HCT116 (cell line): Measurements from ENCODE around the gene TAF4. TPM values are rescaled to one million over a fixed set of nuclear protein-coding genes. Genes with fewer than 3 reads are reported as not detected.

Experiments
- ATAC-seq: fragments of 200-7000 bp; cut with Tn5 transposase; 2 replicates; pipeline ENCODE4 v1.9.1; 2020; ENCODE audit warnings: mild to moderate bottlenecking, moderate library complexity
- BruUV-seq: library from RNA; stranded (reverse); fragments of 400-500 nt; replicated peaks from 2 replicates; lab custom pipeline; 2021; lab: Mats Ljungman, UMichigan
- CTCF ChIA-PET: fragments of 300-600 bp; sonication (Branson Sonifier 250); formaldehyde crosslinking; loops from one replicate; lab custom pipeline; 2021; ENCODE audit warnings: antibody characterized with exemption; lab: Charles Lee
- POLR2A ChIA-PET: fragments of 300-600, 350-600 bp; sonication (Branson Sonifier 250); formaldehyde crosslinking; loops from one replicate; lab custom pipeline; 2021; ENCODE audit warnings: antibody characterized with exemption; lab: Charles Lee
- RAD21 ChIA-PET, 2 experiments: fragments of 300-600 bp; sonication (Branson Sonifier 250); formaldehyde crosslinking; loops; one replicate each; lab custom pipeline; 2023; ENCODE audit warnings: low total read pairs in 2 of 2; ENCODE audit not compliant: uncharacterized antibody in 2 of 2, unreplicated experiment in 2 of 2, low non-redundant PET in 1 of 2; lab: Charles Lee
- DNase-seq: peaks from one replicate; pipeline ENCODE4 v3.0.0-alpha.2; 2010; ENCODE audit warnings: low read depth, low spot score
- H2AFZ ChIP-seq: fragments of 200-600 bp; shearing (Covaris generic), sonication (generic); 2 replicates; pipeline ENCODE4 v1.6.1; 2017; ENCODE audit warnings: low read depth, mixed run types, mixed read lengths, antibody characterized with exemption, low read length; ENCODE audit not compliant: poor library complexity, severe bottlenecking
- H3K27ac ChIP-seq: 2 replicates; pipeline ENCODE4 v1.5.1; 2012; ENCODE audit warnings: low read depth, low read length
- H3K27me3 ChIP-seq: fragments of 200-600 bp; sonication (generic); 2 replicates; pipeline ENCODE4 v1.6.1; 2016; ENCODE audit warnings: mixed run types, low read length, mixed read lengths; ENCODE audit not compliant: insufficient read depth
- H3K36me3 ChIP-seq, 2 experiments: fragments of 200-500 bp in 1 of 2; fragments of 200-600 bp in 1 of 2; sonication (Bioruptor generic) in 1 of 2; sonication (generic) in 1 of 2; 2 replicates each; pipeline versions ENCODE4 v1.5.1 to v1.6.1; 2014 to 2016; ENCODE audit warnings: low read length in 2 of 2, inconsistent platforms in 1 of 2, mixed read lengths in 1 of 2, mixed run types in 1 of 2; ENCODE audit not compliant: insufficient read depth in 2 of 2, control insufficient read depth in 1 of 2
- H3K4me1 ChIP-seq, 2 experiments: fragments of 200-600 bp in 1 of 2; sonication (generic) in 1 of 2; 2 replicates each; pipeline versions ENCODE4 v1.5.1 to v1.6.1; 2012 to 2017; ENCODE audit warnings: low read length in 2 of 2, inconsistent platforms in 1 of 2, mild to moderate bottlenecking in 1 of 2, mixed read lengths in 1 of 2, mixed run types in 1 of 2, moderate library complexity in 1 of 2; ENCODE audit not compliant: insufficient read depth in 2 of 2, control insufficient read depth in 1 of 2
- H3K4me2 ChIP-seq: fragments of 200-600 bp; sonication (generic); 2 replicates; pipeline ENCODE4 v1.6.1; 2017; ENCODE audit warnings: mixed run types, low read length, mixed read lengths
- H3K4me3 ChIP-seq, 2 experiments: fragments of 200-600 bp in 1 of 2; sonication (generic) in 1 of 2; replicated peaks in 1 of 2; 2 replicates each; pipeline ENCODE4 v1.5.1; 2011 to 2016; ENCODE audit warnings: low read length in 2 of 2, control low read depth in 1 of 2, low read depth in 1 of 2, mild to moderate bottlenecking in 1 of 2, mixed read lengths in 1 of 2, mixed run types in 1 of 2
- H3K79me2 ChIP-seq: fragments of 200-600 bp; sonication (generic); 2 replicates; pipeline ENCODE4 v1.6.1; 2017; ENCODE audit warnings: mild to moderate bottlenecking, mixed run types, low read length, moderate library complexity, mixed read lengths; ENCODE audit not compliant: insufficient read depth
- H3K9ac ChIP-seq: fragments of 200-600 bp; sonication (generic); 2 replicates; pipeline ENCODE4 v1.6.1; 2016; ENCODE audit warnings: low read length, mixed read lengths
- H3K9me2 ChIP-seq: fragments of 200-600 bp; sonication (generic), shearing (Covaris generic); 2 replicates; pipeline ENCODE4 v1.6.1; 2017; ENCODE audit warnings: mixed run types, mild to moderate bottlenecking, moderate library complexity; ENCODE audit not compliant: insufficient read depth
- H3K9me3 ChIP-seq, 2 experiments: fragments of 200-500 bp in 1 of 2; fragments of 200-600 bp in 1 of 2; sonication (Bioruptor generic) in 1 of 2; sonication (generic) in 1 of 2; 2 replicates each; pipeline ENCODE4 v1.6.1; 2014 to 2017; ENCODE audit warnings: low read length in 2 of 2, mixed read lengths in 2 of 2, inconsistent platforms in 1 of 2, low read depth in 1 of 2, mild to moderate bottlenecking in 1 of 2, mixed run types in 1 of 2, moderate library complexity in 1 of 2; ENCODE audit not compliant: control insufficient read depth in 1 of 2, insufficient read depth in 1 of 2
- H4K20me1 ChIP-seq: fragments of 200-600 bp; sonication (generic), shearing (Covaris generic); 2 replicates; pipeline ENCODE4 v1.6.1; 2017; ENCODE audit warnings: mixed run types, mild to moderate bottlenecking, moderate library complexity; ENCODE audit not compliant: insufficient read depth
- ATF3 ChIP-seq: IDR thresholded peaks from 2 replicates; pipeline ENCODE4 v1.6.1; 2012
- CEBPB ChIP-seq: IDR thresholded peaks from 2 replicates; pipeline ENCODE4 v1.6.1; 2012; ENCODE audit warnings: low read depth
- CTCF ChIP-seq, 3 experiments: fragments of 200-600 bp in 1 of 3; sonication (generic) in 1 of 3; IDR thresholded peaks in 2 of 3; conservative IDR thresholded peaks in 1 of 3; 2 replicates each; pipeline ENCODE4 v1.5.1; 2012 to 2017; ENCODE audit warnings: low read depth in 2 of 3, low read length in 2 of 3, antibody characterized with exemption in 1 of 3, borderline replicate concordance in 1 of 3, control low read depth in 1 of 3, mild to moderate bottlenecking in 1 of 3, mixed read lengths in 1 of 3, mixed run types in 1 of 3, moderate library complexity in 1 of 3; ENCODE audit not compliant: insufficient read depth in 1 of 3
- ELF1 ChIP-seq: IDR thresholded peaks from 2 replicates; pipeline ENCODE4 v1.6.1; 2012; ENCODE audit warnings: low read depth, borderline replicate concordance
- EZH2 ChIP-seq: fragments of 200-600 bp; sonication (generic); IDR thresholded peaks from 2 replicates; pipeline ENCODE4 v1.6.1; 2017; ENCODE audit warnings: antibody characterized with exemption, mixed run types
- FOSL1 ChIP-seq: IDR thresholded peaks from 2 replicates; pipeline ENCODE4 v1.6.1; 2012; ENCODE audit warnings: low read depth
- JUND ChIP-seq: IDR thresholded peaks from 2 replicates; pipeline ENCODE4 v1.6.1; 2012
- POLR2A ChIP-seq: IDR thresholded peaks from 2 replicates; pipeline ENCODE4 v1.7.0; 2011; ENCODE audit warnings: borderline replicate concordance; ENCODE audit not compliant: insufficient read depth, insufficient read length; ENCODE audit errors: extremely low read depth
- POLR2AphosphoS5 ChIP-seq: IDR thresholded peaks from 2 replicates; pipeline ENCODE4 v1.6.1; 2011; ENCODE audit warnings: mild to moderate bottlenecking, low read depth, low read length, moderate library complexity
- SIN3A ChIP-seq: IDR thresholded peaks from 2 replicates; pipeline ENCODE4 v1.6.1; 2012; ENCODE audit warnings: low read depth
- SP1 ChIP-seq: IDR thresholded peaks from 2 replicates; pipeline ENCODE4 v1.6.1; 2012; ENCODE audit warnings: low read depth
- TCF7L2 ChIP-seq: IDR thresholded peaks from 2 replicates; pipeline ENCODE4 v1.7.0; 2011; ENCODE audit warnings: borderline replicate concordance, inconsistent platforms; ENCODE audit not compliant: insufficient read depth, insufficient read length; ENCODE audit errors: extremely low read depth
- YY1 ChIP-seq: IDR thresholded peaks from 2 replicates; pipeline ENCODE4 v1.6.1; 2011; ENCODE audit warnings: low read length, low read depth, moderate library complexity, mild to moderate bottlenecking; ENCODE audit not compliant: insufficient replicate concordance; ENCODE audit errors: extremely low read depth
- ZFX ChIP-seq: fragments of 450-650 bp; IDR thresholded peaks from 2 replicates; pipeline ENCODE4 v1.6.1; 2017
- intact Hi-C: fragments of 100-400 bp; cut with micrococcal nuclease; formaldehyde crosslinking; loops from 2 replicates; pipeline ENCODE4 v1.10.0; 2022
- total RNA-seq: library from RNA; stranded (reverse); gene quantifications from one replicate; pipeline ENCODE4 v1.2.1, GENCODE V29; 2021; ENCODE audit not compliant: unreplicated experiment
- TF ChIP-seq, protein P1 (sequence below): IDR thresholded peaks from 2 replicates; pipeline ENCODE4 v1.6.1; 2012
- TF ChIP-seq, protein P2 (sequence below): IDR thresholded peaks from 2 replicates; pipeline ENCODE4 v1.6.1; 2011; ENCODE audit warnings: mild to moderate bottlenecking, low read length, moderate library complexity; ENCODE audit not compliant: insufficient replicate concordance; ENCODE audit errors: extremely low read depth

TAF4 gene
- total RNA-seq, 1 experiment from 2014 or later = 26.8 TPM

DNA sequence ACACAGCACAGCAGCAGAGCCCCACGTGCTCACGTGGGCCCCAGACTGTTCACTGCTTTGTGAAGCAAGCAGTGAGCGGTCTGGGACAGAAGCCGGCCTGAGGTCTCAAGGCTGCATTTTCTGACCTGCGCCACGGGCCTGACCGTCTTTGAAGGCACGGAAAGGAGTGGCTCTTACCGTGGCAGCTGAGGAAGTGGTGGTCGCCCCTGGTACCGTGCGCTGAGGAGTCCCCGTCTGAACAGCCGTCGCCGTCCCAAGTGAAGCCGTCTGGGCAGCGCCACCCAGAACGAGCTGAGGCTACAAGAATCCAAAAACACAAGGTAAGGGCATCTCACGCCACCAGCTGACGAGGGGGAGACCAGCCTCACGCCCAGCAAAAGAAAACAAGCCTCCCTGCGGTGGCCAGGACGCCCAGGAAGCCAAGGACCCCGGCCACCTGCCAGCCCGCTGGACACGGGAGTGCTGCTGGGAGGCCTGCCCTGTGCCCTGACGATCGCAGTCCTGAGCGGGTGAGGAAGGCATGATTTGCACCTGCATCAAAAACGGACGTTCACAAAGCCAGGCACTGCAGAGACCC, 55.7 kb downstream of the TAF4 start:
- CTCF ChIA-PET = interaction anchor here (1.4 to 1.8 kb wide), 2 partner anchors 9 to 111 kb away, joined by 3 to 8 read pairs; no protein-coding TSS in a partner anchor
- BruUV-seq = no TSS peak
- no peak overlapping the region for H3K27ac ChIP-seq
- ATAC-seq (no peak), DNase-seq (no peak)
- H3K79me2 ChIP-seq = peaks cover 6% of the 10 kb centered on the region; the same call in 1 of the 2 replicates
- no peaks in the 10 kb centered on the region for H3K9me3 ChIP-seq
- no peak overlapping the region for H3K4me3 ChIP-seq
- H2AFZ ChIP-seq = no peak overlapping the region
- POLR2A ChIA-PET = no interaction called here
- no peak overlapping the region for H3K9ac ChIP-seq
- TF ChIP-seq ELF1 = no peak
- no peak for TF ChIP-seq POLR2AphosphoS5
- no peak for TF ChIP-seq SIN3A
- TF ChIP-seq TCF7L2 = no peak
- TF ChIP-seq, protein P1, sequence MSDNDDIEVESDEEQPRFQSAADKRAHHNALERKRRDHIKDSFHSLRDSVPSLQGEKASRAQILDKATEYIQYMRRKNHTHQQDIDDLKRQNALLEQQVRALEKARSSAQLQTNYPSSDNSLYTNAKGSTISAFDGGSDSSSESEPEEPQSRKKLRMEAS = no peak
- TF ChIP-seq CEBPB = no peak
- TF ChIP-seq, all 23 proteins: peak for 0
- H3K4me1 ChIP-seq = no peaks in the 10 kb centered on the region
- no peaks in the 10 kb centered on the region for H3K27me3 ChIP-seq
- intact Hi-C loops = loop anchor here (5.0 kb wide), 1 partner anchor 372 kb away; no protein-coding TSS in a partner anchor
- peaks cover 30 to 31% of the 10 kb centered on the region in 2 experiments; a peak in 3 of 4 replicates for H3K36me3 ChIP-seq
- RAD21 ChIA-PET = no interaction called here
- no peaks in the 10 kb centered on the region for H4K20me1 ChIP-seq
- no peak overlapping the region for H3K4me2 ChIP-seq
- no peaks in the 10 kb centered on the region for H3K9me2 ChIP-seq

DNA sequence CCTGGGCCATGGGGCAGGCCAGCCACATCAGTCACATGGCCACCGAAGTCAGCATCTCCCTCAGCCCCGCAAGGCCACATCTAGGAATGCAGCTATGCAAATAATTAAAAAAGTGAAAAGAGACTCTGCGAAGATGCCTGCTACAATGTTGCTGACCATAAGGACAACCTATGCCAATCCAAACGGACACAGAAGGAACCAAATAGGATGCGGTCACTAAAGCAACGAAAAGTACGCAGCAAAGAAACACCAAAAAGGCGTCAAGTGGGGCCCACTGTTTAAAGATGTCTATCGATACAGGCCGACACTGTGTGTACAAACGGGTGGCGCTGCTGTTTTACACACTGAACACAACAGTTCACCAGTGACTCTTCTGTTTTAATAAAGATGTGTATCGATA, 56.4 kb downstream of the TAF4 start:
- no peak overlapping the region for H3K4me3 ChIP-seq
- no peaks in the 10 kb centered on the region for H4K20me1 ChIP-seq
- intact Hi-C loops = no loop called here
- no peak overlapping the region for H2AFZ ChIP-seq
- H3K4me1 ChIP-seq = no peaks in the 10 kb centered on the region
- ChIA-PET CTCF (no interaction called here), POLR2A (no interaction called here), RAD21 (no interaction called here)
- no peak overlapping the region for H3K9ac ChIP-seq
- no peak overlapping the region for H3K27ac ChIP-seq
- H3K27me3 ChIP-seq = no peaks in the 10 kb centered on the region
- H3K9me2 ChIP-seq = no peaks in the 10 kb centered on the region
- H3K36me3 ChIP-seq = peaks cover 30 to 31% of the 10 kb centered on the region in 2 experiments; a peak in 3 of 4 replicates
- no peak overlapping the region for H3K4me2 ChIP-seq
- no peaks in the 10 kb centered on the region for H3K9me3 ChIP-seq
- ATAC-seq (no peak), DNase-seq (no peak)
- H3K79me2 ChIP-seq = peaks cover 5% of the 10 kb centered on the region; the same call in 1 of the 2 replicates
- TF ChIP-seq ZFX = no peak
- no peak for TF ChIP-seq SIN3A
- no peak for TF ChIP-seq SP1
- no peak for TF ChIP-seq EZH2
- TF ChIP-seq CEBPB = no peak
- TF ChIP-seq, protein P2, sequence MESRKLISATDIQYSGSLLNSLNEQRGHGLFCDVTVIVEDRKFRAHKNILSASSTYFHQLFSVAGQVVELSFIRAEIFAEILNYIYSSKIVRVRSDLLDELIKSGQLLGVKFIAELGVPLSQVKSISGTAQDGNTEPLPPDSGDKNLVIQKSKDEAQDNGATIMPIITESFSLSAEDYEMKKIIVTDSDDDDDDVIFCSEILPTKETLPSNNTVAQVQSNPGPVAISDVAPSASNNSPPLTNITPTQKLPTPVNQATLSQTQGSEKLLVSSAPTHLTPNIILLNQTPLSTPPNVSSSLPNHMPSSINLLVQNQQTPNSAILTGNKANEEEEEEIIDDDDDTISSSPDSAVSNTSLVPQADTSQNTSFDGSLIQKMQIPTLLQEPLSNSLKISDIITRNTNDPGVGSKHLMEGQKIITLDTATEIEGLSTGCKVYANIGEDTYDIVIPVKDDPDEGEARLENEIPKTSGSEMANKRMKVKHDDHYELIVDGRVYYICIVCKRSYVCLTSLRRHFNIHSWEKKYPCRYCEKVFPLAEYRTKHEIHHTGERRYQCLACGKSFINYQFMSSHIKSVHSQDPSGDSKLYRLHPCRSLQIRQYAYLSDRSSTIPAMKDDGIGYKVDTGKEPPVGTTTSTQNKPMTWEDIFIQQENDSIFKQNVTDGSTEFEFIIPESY = no peak
- TF ChIP-seq ELF1 = no peak
- TF ChIP-seq YY1 = no peak
- no peak for TF ChIP-seq POLR2A
- TF ChIP-seq CTCF (IDR thresholded peaks at IDR 0.05 in 2 of 3, conservative IDR thresholded peaks at IDR 0.05 in 1 of 3; ENCODE audit: borderline replicate concordance in 1 of 3, insufficient read depth in 1 of 3, low read depth in 2 of 3, low read length in 2 of 3) = no peak
- TF ChIP-seq JUND = no peak
- TF ChIP-seq ATF3 = no peak
- no peak for TF ChIP-seq FOSL1
- BruUV-seq = no TSS peak
